ENCODE results near the gene MT1M.
A peak's percentile ranks its signal among the peaks of the same experiment; 100 is the strongest.

MT1M gene

GRCh38 chr16:56679818-56680217 is 47.4 kb downstream of the MT1M start:
- H3K4me3 ChIP-seq (replicated peaks; ENCODE audit: insufficient read depth, low read length): no peak overlapping the region
- peak overlapping the region; percentile 61 for H3K27ac ChIP-seq (replicated peaks)
- peak; percentile 75 to 80 for DNase-seq (ENCODE audit: low read depth in 1 of 2, low spot score in 1 of 2)
- H3K27me3 ChIP-seq (ENCODE audit: insufficient read depth, poor library complexity, severe bottlenecking): peaks cover 8% of the 10 kb centered on the region
- no peak for TF ChIP-seq POLR2AphosphoS5 (IDR thresholded peaks at IDR 0.05; ENCODE audit: low read depth)
- TF ChIP-seq REST (IDR thresholded peaks at IDR 0.05; ENCODE audit: insufficient replicate concordance, low read depth): no peak
- no peak for TF ChIP-seq CTCF (IDR thresholded peaks at IDR 0.05; ENCODE audit: insufficient read depth, low read length)

GRCh38 chr16:56681939-56682702 is 49.7 kb downstream of the MT1M start, which contains the start of gene MT1X:
TSS of gene MT1X (plus strand) at chr16:56682470. CDS start at chr16:56682541, 71 bp downstream.
- Histone ChIP-seq H3K27ac (replicated peaks) (peak within 1 kb of the TSS; percentile 52), H3K27me3 (ENCODE audit: insufficient read depth, poor library complexity, severe bottlenecking) (no peaks in the 10 kb centered on the region), H3K4me3 (replicated peaks; ENCODE audit: insufficient read depth, low read length) (peak within 1 kb of the TSS; percentile 55)
- no peak for TF ChIP-seq GABPA (IDR thresholded peaks at IDR 0.05; ENCODE audit: low read depth)
- peak; percentile 70 for TF ChIP-seq POLR2AphosphoS5 (IDR thresholded peaks at IDR 0.05; ENCODE audit: low read depth)
- peak; percentile 50 for TF ChIP-seq REST (IDR thresholded peaks at IDR 0.05; ENCODE audit: insufficient replicate concordance, low read depth)
- no peak for TF ChIP-seq CTCF (IDR thresholded peaks at IDR 0.05; ENCODE audit: insufficient read depth, low read length)
- peak; percentile 81 to 88 for DNase-seq (ENCODE audit: low read depth in 1 of 2, low spot score in 1 of 2)

- DNase-seq (ENCODE audit: low read depth in 1 of 2, low spot score in 1 of 2): no peak
- H3K27ac ChIP-seq (replicated peaks): peak overlapping the region; percentile 52
- peak overlapping the region; percentile 55 for H3K4me3 ChIP-seq (replicated peaks; ENCODE audit: insufficient read depth, low read length)
- H3K27me3 ChIP-seq (ENCODE audit: insufficient read depth, poor library complexity, severe bottlenecking): no peaks in the 10 kb centered on the region
- TF ChIP-seq GABPA (IDR thresholded peaks at IDR 0.05; ENCODE audit: low read depth) (no peak), POLR2AphosphoS5 (IDR thresholded peaks at IDR 0.05; ENCODE audit: low read depth) (no peak), CTCF (IDR thresholded peaks at IDR 0.05; ENCODE audit: insufficient read depth, low read length) (no peak), REST (IDR thresholded peaks at IDR 0.05; ENCODE audit: insufficient replicate concordance, low read depth) (no peak), SPI1 (IDR thresholded peaks at IDR 0.05; ENCODE audit: borderline replicate concordance, low read depth) (no peak)
Observed at GRCh38 chr16:56682703-56683397, 50.4 kb downstream of the MT1M start.

Data from HL-60 (cell line).